Fibroblast of villous mesenchyme (primary cell): ENCODE results near the gene ANKDD1B. TPM values are rescaled to one million over a fixed set of nuclear protein-coding genes. Genes with fewer than 3 reads are reported as not detected.

Experiments
- DNase-seq: peaks from one replicate; pipeline ENCODE4 v3.0.0-alpha.2; 2010; ENCODE audit warnings: low read depth
- H3K4me3 ChIP-seq: 2 replicates; pipeline ENCODE4 v1.5.1; 2011; ENCODE audit warnings: low read depth, mild to moderate bottlenecking, low read length
- CTCF ChIP-seq: IDR thresholded peaks from 2 replicates; pipeline ENCODE4 v1.5.1; 2012; ENCODE audit warnings: low read depth, mild to moderate bottlenecking, low read length; ENCODE audit not compliant: insufficient read depth
- total RNA-seq: library from RNA; depleted of rRNA; stranded (reverse); fragments of >200 nt; gene quantifications from 2 replicates; pipeline ENCODE4 v1.2.3, GENCODE V29; 2012

Gene ANKDD1B
- total RNA-seq, 1 donor: under 0.01 TPM

- no peak for TF ChIP-seq CTCF
- H3K4me3 ChIP-seq: no peak overlapping the region
- no peak for DNase-seq
These were observed 37.5 kb downstream of the ANKDD1B start for GRCh38 chr5:75648712-75649111.

- DNase-seq: no peak
- TF ChIP-seq CTCF: no peak
- no peak overlapping the region for H3K4me3 ChIP-seq
These were observed 40.5 kb downstream of the ANKDD1B start for GRCh38 chr5:75651575-75652238.

GRCh38 chr5:75653521-75653920, 42.3 kb downstream of the ANKDD1B start:
- no peak for TF ChIP-seq CTCF
- no peak for DNase-seq
- no peak overlapping the region for H3K4me3 ChIP-seq

GRCh38 chr5:75654693-75655295, 43.5 kb downstream of the ANKDD1B start:
- H3K4me3 ChIP-seq: no peak overlapping the region
- no peak for TF ChIP-seq CTCF
- no peak for DNase-seq

GRCh38 chr5:75656311-75657003, 45.2 kb downstream of the ANKDD1B start:
- no peak for TF ChIP-seq CTCF
- peak overlapping the region; percentile 60 for H3K4me3 ChIP-seq
- no peak for DNase-seq

GRCh38 chr5:75659791-75660450, 48.7 kb downstream of the ANKDD1B start:
- H3K4me3 ChIP-seq: no peak overlapping the region
- no peak for DNase-seq
- no peak for TF ChIP-seq CTCF
